GM19395 (cell line): ENCODE results near the gene HAUS7.
A peak's percentile ranks its signal among the peaks of the same experiment; 100 is the strongest.

Experiments used
- ATAC-seq: cut with Tn5 transposase; IDR thresholded peaks from one replicate; pipeline ENCODE4 v1.9.1; 2021; ENCODE audit warnings: mild to moderate bottlenecking, moderate library complexity; ENCODE audit not compliant: unreplicated experiment

The HAUS7 gene

GRCh38 chrX:153470411-153471363 lies at the start of gene HAUS7:
TSS of gene HAUS7 (minus strand) at chrX:153470576. CDS start at chrX:153470557, 19 bp downstream.
- peak; percentile 84 for ATAC-seq

- ATAC-seq = no peak
Measured at GRCh38 chrX:153519569-153520286, 49.4 kb upstream of the HAUS7 start.

GRCh38 chrX:153517946-153518834 lies 47.8 kb upstream of the HAUS7 start:
- ATAC-seq = no peak

GRCh38 chrX:153517423-153517822 lies 47.0 kb upstream of the HAUS7 start, which contains the start of gene ATP2B3:
TSS of gene ATP2B3 (plus strand) at chrX:153517642. CDS start at chrX:153536248, 18,606 bp downstream.
- no peak for ATAC-seq

- ATAC-seq = no peak
Measured at GRCh38 chrX:153516073-153516472, 45.7 kb upstream of the HAUS7 start.

- no peak for ATAC-seq
Measured at GRCh38 chrX:153515435-153515834, 45.1 kb upstream of the HAUS7 start.

- ATAC-seq = no peak
Measured at GRCh38 chrX:153514259-153514658, 43.9 kb upstream of the HAUS7 start.

- ATAC-seq = no peak
Measured at GRCh38 chrX:153513265-153513664, 42.9 kb upstream of the HAUS7 start.

GRCh38 chrX:153512501-153512893 lies 42.1 kb upstream of the HAUS7 start:
- ATAC-seq = no peak

GRCh38 chrX:153511784-153512500 lies 41.6 kb upstream of the HAUS7 start:
- no peak for ATAC-seq

- ATAC-seq = no peak
Measured at GRCh38 chrX:153510383-153510782, 40.0 kb upstream of the HAUS7 start.

GRCh38 chrX:153509592-153509991 lies 39.2 kb upstream of the HAUS7 start:
- ATAC-seq = no peak

- ATAC-seq = peak; percentile 95
Measured at GRCh38 chrX:153507484-153508178, 37.3 kb upstream of the HAUS7 start.

GRCh38 chrX:153505361-153505760 lies 35.0 kb upstream of the HAUS7 start:
- ATAC-seq = no peak

GRCh38 chrX:153504445-153505016 lies 34.2 kb upstream of the HAUS7 start:
- ATAC-seq = no peak

- ATAC-seq = no peak
Measured at GRCh38 chrX:153502796-153503195, 32.4 kb upstream of the HAUS7 start.

GRCh38 chrX:153502131-153502530 lies 31.8 kb upstream of the HAUS7 start:
- ATAC-seq = no peak

GRCh38 chrX:153501530-153501929 lies 31.2 kb upstream of the HAUS7 start:
- ATAC-seq = no peak

- ATAC-seq = no peak
Measured at GRCh38 chrX:153500676-153501280, 30.4 kb upstream of the HAUS7 start.
